HG02981 (cell line): ENCODE measurements around the gene INPP5D.

Source experiments
- ATAC-seq: cut with Tn5 transposase; IDR thresholded peaks from one replicate; pipeline ENCODE4 v1.9.1; 2021; ENCODE audit warnings: mild to moderate bottlenecking, moderate library complexity; ENCODE audit not compliant: unreplicated experiment

INPP5D gene

DNA sequence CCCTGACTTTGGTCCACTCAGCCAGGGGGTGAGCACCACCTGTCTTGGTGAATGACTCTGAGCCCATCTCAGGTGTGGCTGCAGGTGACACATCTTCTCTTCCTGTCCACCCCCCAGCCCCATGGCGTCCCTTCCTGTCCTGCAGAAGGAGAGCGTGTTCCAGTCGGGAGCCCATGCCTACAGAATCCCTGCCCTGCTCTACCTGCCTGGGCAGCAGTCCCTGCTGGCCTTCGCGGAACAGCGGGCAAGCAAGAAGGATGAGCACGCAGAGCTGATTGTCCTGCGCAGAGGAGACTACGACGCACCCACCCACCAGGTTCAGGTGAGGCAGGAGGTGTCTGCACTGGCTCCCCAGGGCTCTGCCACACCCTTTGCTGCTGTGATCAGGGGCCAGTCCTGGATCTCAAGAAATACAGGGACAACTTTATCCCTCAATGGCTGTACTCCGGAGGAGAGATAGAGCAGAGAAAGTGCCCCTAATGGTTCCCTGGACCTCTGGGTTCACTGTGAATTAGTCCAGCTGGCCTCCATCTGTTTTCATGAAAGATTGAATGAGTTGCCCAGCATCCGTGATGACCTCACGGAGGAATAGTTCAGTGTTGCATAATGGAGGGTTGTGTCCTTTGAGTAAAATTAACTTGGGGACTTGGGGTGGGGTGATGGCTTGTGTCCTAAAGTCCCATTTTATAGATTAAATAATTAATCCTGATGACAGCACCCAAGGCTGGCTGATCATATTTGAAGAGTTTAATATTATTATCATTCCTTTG lies 27.4 kb upstream of the INPP5D start, which contains the start of gene NEU2:
NEU2 (plus strand) TSS at position 122 of the 770 bp plus-strand sequence; CDS start at position 122, 0 bp downstream.
- no peak for ATAC-seq

DNA sequence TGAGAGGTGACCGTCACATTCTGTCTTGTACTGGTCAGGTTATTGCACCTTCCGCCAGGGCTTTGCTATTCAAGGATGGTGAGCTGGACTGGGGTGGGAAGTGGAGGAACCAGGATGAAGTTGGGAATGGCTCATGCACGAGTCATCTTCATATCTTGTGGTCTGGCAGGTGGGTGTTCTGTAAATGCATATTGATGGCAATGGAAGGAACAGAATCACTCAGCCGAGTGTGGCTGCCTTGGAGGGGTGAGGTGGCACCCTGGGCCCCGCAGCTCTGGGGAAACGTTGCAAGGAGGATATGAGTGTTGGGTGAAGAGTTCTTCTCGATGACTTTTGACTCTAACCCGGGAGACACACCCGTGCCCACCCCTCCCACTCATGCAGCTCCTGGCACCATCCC lies 26.5 kb upstream of the INPP5D start:
- ATAC-seq, result no peak

DNA sequence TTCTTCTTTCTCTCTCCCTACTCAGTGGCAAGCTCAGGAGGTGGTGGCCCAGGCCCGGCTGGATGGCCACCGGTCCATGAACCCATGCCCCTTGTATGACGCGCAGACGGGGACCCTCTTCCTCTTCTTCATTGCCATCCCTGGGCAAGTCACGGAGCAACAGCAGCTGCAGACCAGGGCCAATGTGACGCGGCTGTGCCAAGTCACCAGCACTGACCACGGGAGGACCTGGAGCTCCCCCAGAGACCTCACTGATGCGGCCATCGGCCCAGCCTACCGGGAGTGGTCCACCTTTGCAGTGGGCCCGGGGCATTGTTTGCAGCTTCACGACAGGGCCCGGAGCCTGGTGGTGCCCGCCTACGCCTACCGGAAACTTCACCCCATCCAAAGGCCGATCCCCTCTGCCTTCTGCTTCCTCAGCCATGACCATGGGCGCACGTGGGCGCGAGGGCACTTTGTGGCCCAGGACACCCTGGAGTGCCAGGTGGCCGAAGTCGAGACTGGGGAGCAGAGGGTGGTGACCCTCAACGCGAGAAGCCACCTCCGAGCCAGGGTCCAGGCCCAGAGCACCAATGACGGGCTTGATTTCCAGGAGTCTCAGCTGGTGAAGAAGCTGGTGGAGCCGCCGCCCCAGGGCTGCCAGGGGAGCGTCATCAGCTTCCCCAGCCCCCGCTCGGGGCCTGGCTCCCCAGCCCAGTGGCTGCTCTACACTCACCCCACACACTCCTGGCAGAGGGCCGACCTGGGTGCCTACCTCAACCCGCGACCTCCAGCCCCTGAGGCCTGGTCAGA lies 25.9 kb upstream of the INPP5D start:
- no peak for ATAC-seq

DNA sequence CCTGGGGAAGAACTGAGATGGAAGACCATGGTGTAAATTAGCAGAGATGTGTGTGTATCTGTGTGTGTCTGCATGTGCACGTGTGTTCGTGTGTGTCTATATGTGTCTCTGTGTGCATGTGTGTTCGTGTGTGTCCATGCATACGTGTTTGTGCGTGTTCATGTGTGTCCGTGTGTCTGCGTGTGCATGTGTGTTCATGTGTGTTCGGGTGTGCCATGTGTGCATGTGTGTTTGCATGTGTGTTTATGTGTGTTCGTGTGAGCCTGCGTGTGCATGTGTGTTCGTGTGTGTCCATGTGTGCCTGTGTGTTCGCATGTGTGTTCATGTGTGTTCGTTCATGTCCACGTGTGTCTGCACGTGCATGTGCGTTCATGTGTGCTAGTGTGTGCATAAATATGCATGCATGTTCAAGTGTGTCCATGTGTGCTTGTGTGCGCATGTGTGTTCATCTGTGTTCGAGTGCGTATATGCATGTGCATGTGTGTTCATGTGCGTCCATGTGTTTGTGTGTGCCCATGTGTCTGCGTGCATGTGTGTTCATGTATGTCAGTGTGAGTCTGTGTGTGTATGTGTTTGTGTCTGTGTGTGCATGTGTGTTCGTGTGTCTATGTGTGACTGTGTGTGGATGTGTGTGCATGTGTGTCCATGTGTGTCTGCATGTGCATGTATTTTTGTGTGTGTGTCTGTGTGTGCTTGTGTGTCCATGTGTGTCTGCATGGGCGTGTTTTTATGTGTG lies 24.5 kb upstream of the INPP5D start:
- ATAC-seq, result no peak

DNA sequence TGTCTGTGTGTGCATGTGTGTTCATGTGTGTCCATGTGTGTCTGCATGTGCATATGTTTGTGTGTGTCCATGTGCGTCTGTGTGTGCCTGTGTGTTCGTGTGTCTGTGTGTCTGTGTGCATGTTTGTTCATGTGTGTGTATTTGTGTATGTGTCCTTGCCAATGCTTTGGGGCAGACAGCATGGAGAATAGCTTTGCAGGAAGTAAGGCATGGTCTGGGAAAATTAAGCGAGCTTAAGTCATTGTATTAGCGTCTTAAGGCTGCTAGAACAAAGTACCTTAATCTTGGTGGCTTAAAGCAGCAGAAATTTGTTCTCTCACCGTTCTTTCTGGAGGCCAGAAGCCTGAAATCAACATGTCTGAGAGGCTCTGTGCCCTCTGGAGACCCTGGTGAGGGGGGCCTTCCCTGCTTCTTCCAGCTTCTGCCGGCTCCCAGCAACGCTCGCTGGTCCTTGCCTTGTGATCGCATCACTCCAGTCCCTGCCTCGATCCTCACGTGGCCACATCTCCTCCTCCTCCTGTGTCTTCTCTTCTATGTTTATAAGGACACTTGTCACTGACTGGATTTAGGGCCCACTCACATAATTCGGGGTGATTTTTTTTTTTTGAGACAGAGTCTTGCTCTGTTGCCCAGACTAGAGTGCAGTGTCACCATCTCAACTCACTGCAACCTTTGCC lies 23.8 kb upstream of the INPP5D start:
- ATAC-seq, result no peak

DNA sequence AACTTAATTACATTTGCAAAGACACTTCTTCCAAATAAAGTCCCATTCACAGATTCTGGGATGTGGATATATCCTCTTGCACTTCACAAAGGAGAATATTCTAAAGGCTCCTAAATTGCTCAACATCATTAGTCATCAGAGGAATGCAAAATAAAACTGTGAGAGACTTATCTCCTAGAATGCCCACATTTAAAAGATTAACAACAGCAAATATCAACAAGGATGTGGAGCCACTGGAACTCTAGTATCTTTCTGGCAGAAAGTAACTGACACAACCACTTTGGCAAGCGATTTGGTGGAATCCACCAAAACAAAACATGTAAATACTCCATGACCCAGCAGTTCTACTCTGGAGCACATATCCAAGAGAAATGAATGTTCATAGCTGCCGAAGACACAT lies 23.1 kb upstream of the INPP5D start:
- no peak for ATAC-seq

DNA sequence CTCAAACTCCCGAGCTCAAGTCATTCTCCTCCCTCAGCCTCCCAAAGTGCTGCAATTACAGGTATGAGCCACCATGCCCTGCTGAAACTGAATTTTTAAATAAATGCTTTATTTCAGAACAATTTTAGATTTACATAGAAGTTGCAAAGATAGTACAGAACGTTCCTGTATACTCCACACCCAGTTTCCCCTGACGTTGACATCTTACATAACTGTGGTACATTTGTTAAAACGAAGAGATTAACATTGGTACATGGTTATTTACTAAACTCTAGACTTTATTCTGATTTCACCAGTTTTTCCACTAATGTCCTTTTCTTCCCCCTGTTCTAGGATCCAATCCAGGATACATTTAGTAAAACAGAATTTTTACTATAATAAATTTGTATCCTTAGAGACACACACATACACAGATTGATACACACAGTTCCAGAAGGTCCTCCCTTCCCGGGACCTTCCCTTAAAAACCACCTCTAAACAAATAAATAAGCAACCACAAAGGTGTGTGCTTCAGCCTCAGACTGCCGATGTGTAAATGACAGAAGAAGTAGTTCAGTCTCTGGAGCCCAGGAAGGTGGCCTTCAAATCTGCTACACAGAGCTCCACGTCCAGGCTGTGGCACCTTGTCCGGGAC lies 20.8 kb upstream of the INPP5D start:
- ATAC-seq, result no peak

DNA sequence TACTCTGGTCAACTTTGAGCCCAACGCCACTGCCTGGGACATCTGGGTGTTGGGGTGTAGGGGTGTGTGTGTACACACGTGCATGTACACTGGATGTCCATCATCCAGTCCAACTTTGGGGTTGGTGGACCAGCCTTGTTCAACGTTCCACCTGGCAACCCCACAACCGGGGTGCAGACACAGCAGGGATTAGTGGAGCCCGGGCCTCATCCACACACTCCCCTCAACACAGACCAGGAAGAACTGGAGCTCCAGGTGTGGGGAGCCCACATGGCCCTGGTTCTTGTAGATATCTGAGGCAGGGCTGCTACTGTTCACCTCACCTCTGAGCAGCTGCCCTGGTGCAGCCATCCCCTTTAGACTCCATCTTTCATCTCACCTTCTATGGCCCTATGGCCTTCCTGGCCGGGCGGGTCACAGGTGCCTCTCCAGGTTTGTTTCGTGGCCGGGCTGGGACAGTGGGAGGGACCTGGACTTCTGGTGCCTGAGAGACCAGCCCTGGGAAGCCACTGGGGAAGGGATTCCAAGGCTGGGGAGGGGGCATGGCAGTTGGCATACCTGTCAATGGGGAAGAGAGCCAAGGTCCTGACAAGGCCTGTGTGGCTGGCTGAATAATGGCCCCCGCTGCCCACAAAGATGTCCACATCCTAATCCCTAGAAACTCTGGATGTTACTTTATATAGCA lies 20.2 kb upstream of the INPP5D start:
- no peak for ATAC-seq

DNA sequence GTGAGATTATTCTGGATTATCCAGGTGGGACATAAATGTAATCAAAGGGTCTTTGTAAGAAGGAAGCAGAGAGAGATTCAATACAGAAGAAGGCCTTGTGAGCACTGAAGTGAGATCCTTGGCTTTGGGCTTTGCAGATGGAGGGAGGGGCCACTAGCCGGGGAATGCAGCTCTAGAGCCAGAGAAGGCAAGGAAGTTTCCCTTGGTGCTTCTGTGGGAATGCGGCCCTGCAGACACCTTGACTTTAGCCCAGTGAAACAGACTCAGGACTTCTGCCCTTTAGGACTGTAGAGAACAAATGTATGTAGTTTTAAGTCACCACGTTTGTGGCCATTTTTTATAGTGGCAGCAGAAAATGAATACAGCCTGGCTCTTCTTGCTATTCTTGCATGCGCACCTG lies 19.6 kb upstream of the INPP5D start:
- ATAC-seq, result no peak

DNA sequence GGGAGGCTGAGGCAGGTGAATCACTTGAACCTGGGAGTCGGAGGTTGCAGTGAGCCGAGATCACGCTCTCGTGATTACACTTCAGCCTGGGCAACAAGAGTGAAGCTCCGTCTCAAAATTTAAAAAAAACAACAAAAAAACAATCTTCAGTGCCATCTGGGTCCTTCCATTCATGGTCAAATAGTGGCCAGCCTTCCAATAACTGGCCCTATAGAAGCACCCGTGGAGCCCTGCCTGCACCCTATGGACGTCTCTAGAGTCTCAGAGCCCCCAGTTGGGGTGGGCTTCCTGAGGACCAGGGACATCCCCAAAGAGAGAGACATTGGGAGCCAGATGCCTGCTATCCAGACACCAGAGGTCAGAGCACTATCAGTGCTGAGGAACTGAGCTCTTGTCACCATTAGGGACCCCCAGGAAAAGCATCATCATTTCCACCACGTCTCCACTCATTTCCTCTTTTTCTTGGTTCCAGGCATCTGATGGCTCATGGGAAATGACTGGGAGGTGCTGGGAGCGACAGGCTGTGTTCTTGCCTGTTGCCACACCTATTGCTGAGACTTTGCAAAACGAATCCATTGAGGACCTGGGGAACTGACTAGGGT lies 18.3 kb upstream of the INPP5D start:
- ATAC-seq, result no peak

DNA sequence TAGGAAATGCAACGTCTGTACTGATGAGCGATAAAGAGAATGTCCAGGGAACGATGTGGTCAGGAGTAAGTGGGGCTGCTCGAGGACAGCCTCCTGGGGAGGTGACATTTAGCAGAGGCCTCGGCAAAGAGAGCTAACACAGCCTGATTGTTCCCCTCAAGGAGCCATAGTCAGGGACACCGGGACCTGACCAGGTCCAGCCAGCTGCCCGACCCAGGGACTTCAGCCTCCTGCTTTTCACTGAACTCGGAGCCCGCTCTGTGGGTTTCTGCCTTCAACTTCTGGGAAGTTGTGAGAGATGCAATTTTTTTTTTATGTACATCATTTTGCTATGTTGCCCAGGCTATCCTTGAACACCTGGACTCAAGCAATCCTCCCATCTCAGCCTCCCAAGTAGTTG lies 17.6 kb upstream of the INPP5D start:
- ATAC-seq, result no peak

DNA sequence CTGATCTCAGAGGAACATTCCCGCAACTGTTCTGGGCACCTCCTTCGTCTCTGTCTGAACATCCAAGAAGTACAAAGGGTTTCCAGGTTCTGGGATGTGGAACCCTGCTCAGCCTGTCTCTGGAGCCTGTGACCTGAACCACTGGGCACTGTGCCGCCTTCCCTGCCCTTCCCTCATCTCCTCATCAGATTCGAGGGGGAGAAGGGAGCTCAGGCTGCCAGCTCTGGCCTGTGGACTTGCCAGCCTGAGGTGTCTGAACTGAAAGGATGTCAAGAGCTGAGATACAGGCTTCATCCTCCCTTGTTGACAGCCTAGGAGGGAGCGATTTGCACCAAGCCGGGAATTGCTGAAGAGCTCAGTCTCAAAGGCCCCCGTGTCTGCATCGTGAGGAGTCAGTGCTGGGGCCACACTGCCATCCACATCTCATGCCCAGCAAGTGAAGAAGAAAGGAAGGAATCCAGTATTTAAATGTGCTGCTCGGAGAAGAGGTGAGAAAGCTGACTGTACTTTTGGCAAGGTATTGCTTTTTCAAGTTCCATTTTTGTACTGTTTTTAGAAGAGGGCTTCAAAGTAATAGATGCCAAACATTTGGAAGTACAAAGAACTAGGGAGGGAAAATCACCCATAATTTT lies 15.1 kb upstream of the INPP5D start:
- ATAC-seq, result no peak

DNA sequence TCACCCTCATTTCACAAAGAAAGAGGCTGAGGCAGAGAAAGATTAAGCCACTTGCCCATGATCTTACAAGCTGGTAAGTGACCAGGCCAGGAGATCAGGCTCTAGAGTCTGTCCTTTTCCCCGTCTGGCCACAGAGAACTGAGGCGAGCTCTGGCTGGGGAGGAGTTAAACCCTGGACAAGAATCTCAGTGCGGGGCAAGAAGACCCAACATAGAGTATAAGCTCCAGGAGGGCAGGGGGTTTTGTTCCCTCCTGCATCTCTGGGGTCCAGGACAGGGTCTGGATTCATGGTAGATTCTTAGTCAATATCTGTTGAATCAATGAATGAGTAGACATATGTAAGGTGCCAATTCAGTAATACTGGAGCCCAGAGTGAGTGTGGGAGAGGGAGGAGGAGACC lies 12.9 kb upstream of the INPP5D start:
- no peak for ATAC-seq

DNA sequence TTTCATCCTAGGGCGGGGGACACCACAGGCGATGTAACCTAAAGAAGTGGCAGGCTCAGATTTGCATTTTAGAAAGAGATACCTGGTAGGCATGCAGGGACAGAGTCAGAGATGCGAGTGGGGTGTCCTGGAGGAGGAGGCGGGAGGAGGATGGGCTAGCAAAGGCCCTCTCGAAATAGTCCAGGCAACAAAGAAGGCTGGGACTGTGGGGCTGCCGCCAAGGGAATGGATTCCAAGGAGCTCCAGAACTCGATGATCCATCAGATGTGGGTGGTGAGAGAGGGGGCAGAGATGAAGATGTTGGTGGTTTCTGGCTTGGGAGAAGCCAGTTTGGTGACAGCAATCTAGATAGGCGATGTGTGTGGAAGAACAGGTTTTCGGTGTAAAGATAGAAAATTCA lies 12.5 kb upstream of the INPP5D start:
- no peak for ATAC-seq

DNA sequence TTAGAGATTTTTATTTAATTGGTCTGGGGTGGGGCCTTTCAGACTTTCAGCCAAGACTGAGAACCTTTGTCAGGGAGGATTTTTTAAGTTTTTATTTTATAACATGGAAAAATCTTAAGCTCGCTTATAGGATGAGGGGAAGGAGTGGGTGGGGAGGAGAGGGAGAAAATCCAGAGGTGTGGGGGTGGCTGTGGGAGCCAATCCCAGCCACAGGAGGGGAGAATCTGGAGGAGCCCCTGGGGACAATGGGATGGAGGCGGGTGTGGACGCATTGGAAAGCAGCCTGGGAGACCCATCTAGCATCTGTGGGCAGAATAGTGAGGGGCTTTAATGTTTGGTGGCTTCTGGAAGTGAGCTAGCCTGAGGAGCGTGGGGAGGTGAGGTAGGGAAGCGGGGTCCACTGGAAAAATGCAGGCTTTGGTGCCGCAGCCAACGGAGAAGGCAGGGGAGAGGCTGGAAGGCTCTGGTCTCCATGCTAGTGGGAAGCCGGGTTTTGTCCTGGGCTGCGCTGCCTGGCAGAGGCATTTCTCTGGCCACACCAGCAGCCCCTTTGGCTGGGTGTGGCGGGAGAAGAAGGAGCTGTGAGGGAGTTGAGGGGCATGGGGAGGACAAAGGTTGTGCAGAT lies 11.5 kb upstream of the INPP5D start:
- no peak for ATAC-seq

DNA sequence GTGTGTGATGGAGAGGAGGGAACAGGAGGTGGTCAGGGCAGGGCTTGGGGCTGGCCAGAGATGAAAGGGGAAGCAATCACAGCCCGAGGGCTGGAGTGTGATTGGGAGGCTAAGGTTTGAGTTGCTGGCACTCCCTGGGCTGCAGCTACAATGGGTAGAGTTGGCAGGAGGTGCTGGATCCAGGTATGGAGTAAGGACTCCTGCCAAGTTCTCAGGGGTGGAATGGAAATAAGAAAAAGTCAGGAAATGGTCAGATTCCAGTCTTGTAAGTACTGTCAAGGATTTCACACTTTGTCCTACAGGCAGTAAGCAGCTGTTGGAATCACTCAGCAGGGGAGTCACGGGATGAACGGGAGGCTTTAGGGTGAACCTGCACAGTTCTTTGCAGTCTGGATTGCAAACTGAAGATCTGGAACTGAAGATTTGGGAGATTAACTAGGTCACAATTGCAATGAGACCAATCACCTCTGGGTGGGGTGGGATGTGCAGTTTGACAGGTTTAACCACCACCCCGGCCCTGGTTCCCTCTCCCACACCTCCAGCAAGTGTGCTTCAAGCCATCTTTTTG lies 10.9 kb upstream of the INPP5D start:
- ATAC-seq, result no peak

DNA sequence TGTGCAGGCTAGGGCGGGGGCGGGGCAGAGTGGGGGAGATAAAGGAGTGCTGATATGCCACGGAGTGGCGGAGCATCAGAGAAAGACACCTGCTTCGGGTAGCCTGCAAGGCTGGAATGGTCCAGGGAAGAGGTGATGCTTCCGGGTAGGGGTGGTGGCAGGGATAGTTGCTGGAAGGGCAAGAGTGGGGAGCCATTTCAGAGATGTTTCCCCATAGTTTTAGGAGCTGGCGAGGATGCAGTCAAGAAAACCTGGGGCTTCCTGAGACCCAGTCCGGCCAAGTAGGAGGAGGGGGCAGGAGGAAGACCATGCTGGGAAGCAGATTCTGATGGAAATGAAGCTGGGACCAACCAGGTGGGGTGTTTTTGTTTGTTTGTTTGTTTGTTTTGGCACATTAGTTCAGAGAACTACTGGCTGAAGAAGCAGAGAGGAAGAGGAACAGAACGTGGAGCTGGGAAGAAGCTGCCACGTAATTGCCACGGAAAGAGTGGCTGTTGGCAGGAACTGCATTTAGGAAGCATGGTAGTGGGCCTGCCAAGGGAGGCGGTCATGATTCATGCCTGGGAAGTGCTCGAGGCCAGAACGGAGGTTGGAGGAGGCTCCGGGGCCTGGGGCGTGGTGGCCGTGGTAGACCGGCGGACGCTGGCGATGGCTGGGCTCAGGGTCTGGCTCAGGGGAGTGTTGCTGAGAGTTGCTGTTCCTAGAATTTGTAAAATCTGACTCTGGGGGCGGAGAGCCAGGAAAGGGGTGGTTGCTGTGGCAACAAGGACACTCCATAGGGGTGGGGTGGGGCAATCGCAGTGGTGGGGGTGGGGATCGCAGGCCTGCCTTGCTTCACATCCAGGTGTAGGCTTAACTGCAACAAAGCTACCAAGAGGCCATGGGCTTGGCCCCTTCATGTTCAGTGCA lies 8.6 kb upstream of the INPP5D start:
- ATAC-seq, result no peak
